GM21515 (cell line): ENCODE measurements around the gene SNAI3.

ENCODE experiments used
- ATAC-seq: cut with Tn5 transposase; IDR thresholded peaks from one replicate; pipeline ENCODE4 v1.9.1; 2021; ENCODE audit not compliant: unreplicated experiment

SNAI3 gene

GRCh38 chr16:88651989-88652761 is 34.1 kb downstream of the SNAI3 start:
- no peak for ATAC-seq

GRCh38 chr16:88651276-88651988 is 34.9 kb downstream of the SNAI3 start:
- peak; percentile 70 for ATAC-seq

- peak; percentile 72 for ATAC-seq
These were observed 35.5 kb downstream of the SNAI3 start, which contains the start of gene CYBA for GRCh38 chr16:88650749-88651275. Gene CYBA, minus strand, starts transcription at chr16:88651053. Its CDS starts 40 bp downstream, at chr16:88651013.

GRCh38 chr16:88649924-88650748 is 36.2 kb downstream of the SNAI3 start:
- ATAC-seq, result peak; percentile 19

- ATAC-seq, result no peak
These were observed 36.9 kb downstream of the SNAI3 start for GRCh38 chr16:88649195-88649923.

GRCh38 chr16:88647178-88648070 is 38.9 kb downstream of the SNAI3 start:
- ATAC-seq, result no peak

- no peak for ATAC-seq
These were observed 39.8 kb downstream of the SNAI3 start for GRCh38 chr16:88646345-88647034.

- ATAC-seq, result no peak
These were observed 40.4 kb downstream of the SNAI3 start for GRCh38 chr16:88645941-88646340.

- ATAC-seq, result no peak
These were observed 40.9 kb downstream of the SNAI3 start for GRCh38 chr16:88645455-88645854.

- ATAC-seq, result no peak
These were observed 42.7 kb downstream of the SNAI3 start for GRCh38 chr16:88643644-88643932.

GRCh38 chr16:88642881-88643643 is 43.2 kb downstream of the SNAI3 start:
- no peak for ATAC-seq

- no peak for ATAC-seq
These were observed 45.6 kb downstream of the SNAI3 start for GRCh38 chr16:88640498-88641247.

- ATAC-seq, result no peak
These were observed 46.2 kb downstream of the SNAI3 start for GRCh38 chr16:88640039-88640495.

- ATAC-seq, result no peak
These were observed 46.9 kb downstream of the SNAI3 start for GRCh38 chr16:88639231-88640038.

- no peak for ATAC-seq
These were observed 47.7 kb downstream of the SNAI3 start, which contains the start of gene IL17C for GRCh38 chr16:88638323-88639230. Gene IL17C, plus strand, starts transcription at chr16:88638572. Its CDS starts 70 bp downstream, at chr16:88638642.
